HepG2 (cell line): ENCODE measurements around the gene ZFP36L2. TPM values are rescaled to one million over a fixed set of nuclear protein-coding genes. Genes with fewer than 3 reads are reported as not detected.

Experiments
- ASH2L ChIP-seq: fragments of 300-600, 200-600 bp; sonication (generic); IDR thresholded peaks from 2 replicates; pipeline ENCODE4 v1.7.0; 2017; ENCODE audit warnings: low read depth, mild to moderate bottlenecking, moderate library complexity, mixed read lengths, low read length; ENCODE audit not compliant: insufficient read length
- ETV6 ChIP-seq: sonication (generic); formaldehyde crosslinking; conservative IDR thresholded peaks from 2 replicates; pipeline ENCODE4 v1.4.0; 2020; ENCODE audit warnings: missing genetic modification reagents
- HOXA5 ChIP-seq: sonication (generic); formaldehyde crosslinking; IDR thresholded peaks from 2 replicates; pipeline ENCODE4 v1.4.0; 2020; ENCODE audit warnings: missing genetic modification reagents
- HOXA9 ChIP-seq: sonication (generic); formaldehyde crosslinking; IDR thresholded peaks from 2 replicates; pipeline ENCODE4 v1.8.1; 2022; ENCODE audit warnings: missing genetic modification reagents, mild to moderate bottlenecking, moderate library complexity, borderline replicate concordance
- IKZF1 ChIP-seq: fragments of 450-650 bp; IDR thresholded peaks from 2 replicates; pipeline ENCODE4 v1.7.1; 2016
- MATR3 ChIP-seq: sonication (generic); formaldehyde crosslinking; IDR thresholded peaks from 2 replicates; pipeline ENCODE4 v1.4.0; 2020; ENCODE audit warnings: missing genetic modification reagents
- NFE2L2 ChIP-seq: fragments of 150-350 bp; IDR thresholded peaks from 2 replicates; pipeline ENCODE4 v1.6.1; 2014; ENCODE audit warnings: low read length
- RBFOX2 ChIP-seq: fragments of 200-400 bp; formaldehyde crosslinking; IDR thresholded peaks from 2 replicates; pipeline ENCODE4 v1.6.1; 2017; ENCODE audit warnings: low read depth, mild to moderate bottlenecking, low read length
- SIX4 ChIP-seq: sonication (generic); formaldehyde crosslinking; IDR thresholded peaks from 2 replicates; pipeline ENCODE4 v1.4.0; 2020; ENCODE audit warnings: missing genetic modification reagents
- SMAD3 ChIP-seq: sonication (generic); formaldehyde crosslinking; IDR thresholded peaks from 2 replicates; pipeline ENCODE4 v1.4.0; 2020; ENCODE audit warnings: missing genetic modification reagents
- ZBTB4 ChIP-seq: sonication (generic); formaldehyde crosslinking; IDR thresholded peaks from 2 replicates; pipeline ENCODE4 v1.4.0; 2020; ENCODE audit warnings: missing genetic modification reagents, mild to moderate bottlenecking, borderline replicate concordance
- ZMYM4 ChIP-seq: sonication (generic); formaldehyde crosslinking; IDR thresholded peaks from 2 replicates; pipeline ENCODE4 v1.8.1; 2023; ENCODE audit warnings: mild to moderate bottlenecking, missing genetic modification reagents
- ZNF335 ChIP-seq: sonication (generic); formaldehyde crosslinking; IDR thresholded peaks from 2 replicates; pipeline ENCODE4 v1.4.0; 2020; ENCODE audit warnings: missing genetic modification reagents
- ZNF496 ChIP-seq: sonication (generic); formaldehyde crosslinking; IDR thresholded peaks from 2 replicates; pipeline ENCODE4 v1.8.1; 2023; ENCODE audit warnings: mild to moderate bottlenecking, moderate library complexity, missing genetic modification reagents; ENCODE audit not compliant: insufficient replicate concordance
- ZNF747 ChIP-seq: sonication (generic); formaldehyde crosslinking; IDR thresholded peaks from 2 replicates; pipeline ENCODE4 v1.8.1; 2023; ENCODE audit warnings: missing genetic modification reagents, mild to moderate bottlenecking, borderline replicate concordance
- ZNF841 ChIP-seq: sonication (generic); formaldehyde crosslinking; IDR thresholded peaks from 2 replicates; pipeline ENCODE4 v1.8.1; 2023; ENCODE audit warnings: missing genetic modification reagents, borderline replicate concordance
- polyA plus RNA-seq, 8 experiments: library from polyadenylated mRNA; depleted of rRNA in 3 of 8; stranded (reverse) in 7 of 8; unstranded in 1 of 8; fragments of >200 nt; fragmentation: Illumina TruSeq in 4 of 8; extraction: Trizol in 4 of 8; gene quantifications; 2 replicates each; pipeline versions ENCODE4 v1.2.1 to v1.2.3, GENCODE V29; 2011 to 2016; ENCODE audit warnings: low read depth in 4 of 8, missing spikeins in 1 of 8, mixed read lengths in 1 of 8; ENCODE audit not compliant: insufficient read depth in 1 of 8
- total RNA-seq, 5 experiments: library from RNA; depleted of rRNA; stranded (reverse); fragments of >200 nt; fragmentation: Illumina TruSeq; extraction: Trizol; gene quantifications; 2 replicates each; pipeline ENCODE4 v1.2.3, GENCODE V29; 2016; ENCODE audit warnings: low read depth in 1 of 5
- TF ChIP-seq, protein P1 (sequence below): sonication (generic); formaldehyde crosslinking; IDR thresholded peaks from 2 replicates; pipeline ENCODE4 v1.4.0; 2020; ENCODE audit warnings: missing genetic modification reagents, borderline replicate concordance
- TF ChIP-seq, protein P2 (sequence below): IDR thresholded peaks from 2 replicates; pipeline ENCODE4 v1.6.1; 2016; ENCODE audit warnings: missing compliant biosample characterization, missing genetic modification reagents, borderline replicate concordance

The ZFP36L2 gene
- total and polyA plus RNA-seq, 2 of the 13 experiments (the other 11 are each of a cell fraction or from before 2014, with no cell fraction given), result 11.2 to 21.8 TPM

- peak; percentile 71 for TF ChIP-seq RBFOX2
- TF ChIP-seq ETV6 (CRISPR knock-in tag), result no peak
- TF ChIP-seq SMAD3, result peak; percentile 82; the same call in 1 of the 2 replicates
- no peak for TF ChIP-seq ZBTB4 (CRISPR knock-in tag)
- no peak; the same call in 1 of the 2 replicates for TF ChIP-seq HOXA9
- peak; percentile 80; the same call in 1 of the 2 replicates for TF ChIP-seq SIX4 (CRISPR knock-in tag)
- no peak for TF ChIP-seq IKZF1
- TF ChIP-seq ZNF496 (CRISPR knock-in tag), result no peak
- TF ChIP-seq ZNF841 (CRISPR knock-in tag), result no peak
- TF ChIP-seq, protein P1, sequence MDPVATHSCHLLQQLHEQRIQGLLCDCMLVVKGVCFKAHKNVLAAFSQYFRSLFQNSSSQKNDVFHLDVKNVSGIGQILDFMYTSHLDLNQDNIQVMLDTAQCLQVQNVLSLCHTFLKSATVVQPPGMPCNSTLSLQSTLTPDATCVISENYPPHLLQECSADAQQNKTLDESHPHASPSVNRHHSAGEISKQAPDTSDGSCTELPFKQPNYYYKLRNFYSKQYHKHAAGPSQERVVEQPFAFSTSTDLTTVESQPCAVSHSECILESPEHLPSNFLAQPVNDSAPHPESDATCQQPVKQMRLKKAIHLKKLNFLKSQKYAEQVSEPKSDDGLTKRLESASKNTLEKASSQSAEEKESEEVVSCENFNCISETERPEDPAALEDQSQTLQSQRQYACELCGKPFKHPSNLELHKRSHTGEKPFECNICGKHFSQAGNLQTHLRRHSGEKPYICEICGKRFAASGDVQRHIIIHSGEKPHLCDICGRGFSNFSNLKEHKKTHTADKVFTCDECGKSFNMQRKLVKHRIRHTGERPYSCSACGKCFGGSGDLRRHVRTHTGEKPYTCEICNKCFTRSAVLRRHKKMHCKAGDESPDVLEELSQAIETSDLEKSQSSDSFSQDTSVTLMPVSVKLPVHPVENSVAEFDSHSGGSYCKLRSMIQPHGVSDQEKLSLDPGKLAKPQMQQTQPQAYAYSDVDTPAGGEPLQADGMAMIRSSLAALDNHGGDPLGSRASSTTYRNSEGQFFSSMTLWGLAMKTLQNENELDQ (CRISPR knock-in tag), result no peak
- peak; percentile 85 for TF ChIP-seq ZMYM4 (CRISPR knock-in tag)
- TF ChIP-seq ASH2L, result peak; percentile 84
- TF ChIP-seq NFE2L2, result no peak
- TF ChIP-seq ZNF747 (CRISPR knock-in tag), result peak; percentile 64; the same call in 1 of the 2 replicates
- TF ChIP-seq, protein P2, sequence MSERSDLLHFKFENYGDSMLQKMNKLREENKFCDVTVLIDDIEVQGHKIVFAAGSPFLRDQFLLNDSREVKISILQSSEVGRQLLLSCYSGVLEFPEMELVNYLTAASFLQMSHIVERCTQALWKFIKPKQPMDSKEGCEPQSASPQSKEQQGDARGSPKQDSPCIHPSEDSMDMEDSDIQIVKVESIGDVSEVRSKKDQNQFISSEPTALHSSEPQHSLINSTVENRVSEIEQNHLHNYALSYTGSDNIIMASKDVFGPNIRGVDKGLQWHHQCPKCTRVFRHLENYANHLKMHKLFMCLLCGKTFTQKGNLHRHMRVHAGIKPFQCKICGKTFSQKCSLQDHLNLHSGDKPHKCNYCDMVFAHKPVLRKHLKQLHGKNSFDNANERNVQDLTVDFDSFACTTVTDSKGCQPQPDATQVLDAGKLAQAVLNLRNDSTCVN, result peak; percentile 53
- TF ChIP-seq ZNF335 (CRISPR knock-in tag), result no peak
- peak; percentile 94 for TF ChIP-seq HOXA5 (CRISPR knock-in tag)
- TF ChIP-seq MATR3 (CRISPR knock-in tag), result no peak
These were observed 32.1 kb downstream of the ZFP36L2 start (continued) for GRCh38 chr2:43194121-43194869.
